Panc1 (cell line): ENCODE results near the gene YPEL1. TPM values are rescaled to one million over a fixed set of nuclear protein-coding genes. Genes with fewer than 3 reads are reported as not detected.

Source experiments
- ATAC-seq: fragments of 200-7000 bp; cut with Tn5 transposase; 2 replicates; pipeline ENCODE4 v1.9.1; 2020; ENCODE audit warnings: mild to moderate bottlenecking, moderate library complexity
- BruUV-seq: library from RNA; stranded (reverse); fragments of 400-500 nt; replicated peaks from 2 replicates; lab custom pipeline; 2021; lab: Mats Ljungman, UMichigan
- CTCF ChIA-PET: fragments of 300-600 bp; sonication (Branson Sonifier 250); formaldehyde crosslinking; loops from one replicate; lab custom pipeline; 2022; ENCODE audit warnings: antibody characterized with exemption; lab: Charles Lee
- POLR2A ChIA-PET: fragments of 300-600 bp; sonication (Branson Sonifier 250); formaldehyde crosslinking; loops from one replicate; lab custom pipeline; 2022; ENCODE audit warnings: antibody characterized with exemption; lab: Charles Lee
- DNase-seq: peaks from one replicate; pipeline ENCODE4 v3.0.0-alpha.2; 2010; ENCODE audit warnings: low read depth, low spot score
- H3K27ac ChIP-seq: 2 replicates; pipeline ENCODE4 v1.5.1; 2011; ENCODE audit warnings: mild to moderate bottlenecking, low read length, inconsistent platforms
- H3K27me3 ChIP-seq: fragments of 200-500 bp; sonication (Bioruptor generic); 2 replicates; pipeline ENCODE4 v1.6.0; 2014; ENCODE audit warnings: low read length, inconsistent platforms; ENCODE audit not compliant: control insufficient read depth, insufficient read depth
- H3K36me3 ChIP-seq: fragments of 200-500 bp; sonication (Bioruptor generic); 2 replicates; pipeline ENCODE4 v1.5.1; 2014; ENCODE audit warnings: inconsistent platforms, mild to moderate bottlenecking, low read length, moderate library complexity; ENCODE audit not compliant: control insufficient read depth, insufficient read depth
- H3K4me1 ChIP-seq: 2 replicates; pipeline ENCODE4 v1.5.1; 2011; ENCODE audit warnings: inconsistent platforms, mild to moderate bottlenecking, low read length, moderate library complexity; ENCODE audit not compliant: control insufficient read depth, insufficient read depth
- H3K4me3 ChIP-seq, 2 experiments: 2 replicates each; pipeline ENCODE4 v1.5.1; 2011 to 2012; ENCODE audit warnings: low read depth in 2 of 2, low read length in 2 of 2, mild to moderate bottlenecking in 2 of 2, inconsistent platforms in 1 of 2, moderate library complexity in 1 of 2
- H3K9me3 ChIP-seq: fragments of 200-500 bp; sonication (Bioruptor generic); 2 replicates; pipeline ENCODE4 v1.5.1; 2014; ENCODE audit warnings: low read depth, mild to moderate bottlenecking, inconsistent platforms, low read length, moderate library complexity; ENCODE audit not compliant: control insufficient read depth, insufficient read depth
- CTCF ChIP-seq: fragments of 450-650 bp; IDR thresholded peaks from 2 replicates; pipeline ENCODE4 v1.5.1; 2017; ENCODE audit warnings: mild to moderate bottlenecking
- POLR2AphosphoS5 ChIP-seq: IDR thresholded peaks from 2 replicates; pipeline ENCODE4 v1.6.1; 2012; ENCODE audit warnings: mild to moderate bottlenecking, low read depth, low read length, moderate library complexity
- REST ChIP-seq, 2 experiments: IDR thresholded peaks; 2 replicates each; pipeline ENCODE4 v1.6.1; 2011 to 2012; ENCODE audit warnings: low read depth in 2 of 2, control low read depth in 1 of 2, low read length in 1 of 2, mild to moderate bottlenecking in 1 of 2, moderate library complexity in 1 of 2; ENCODE audit not compliant: insufficient read depth in 1 of 2
- SIN3A ChIP-seq: IDR thresholded peaks from 2 replicates; pipeline ENCODE4 v1.6.1; 2012; ENCODE audit warnings: low read depth, mild to moderate bottlenecking, low read length, moderate library complexity, borderline replicate concordance; ENCODE audit not compliant: insufficient read depth
- TCF7L2 ChIP-seq: IDR thresholded peaks from 2 replicates; pipeline ENCODE4 v1.6.1; 2011; ENCODE audit warnings: mild to moderate bottlenecking, low read depth, low read length, inconsistent platforms
- in situ Hi-C: cut with HindIII; loops from 2 replicates; pipeline ENCODE4 v1.10.0; 2016; ENCODE audit warnings: low sequenced_read_pairs, low pct_unique_long_range_greater_than_20kb
- intact Hi-C: fragments of 100-400 bp; cut with micrococcal nuclease; formaldehyde crosslinking; loops from one replicate; pipeline ENCODE4 v1.10.0; 2022; ENCODE audit not compliant: unreplicated experiment
- total RNA-seq: library from RNA; stranded (reverse); gene quantifications from one replicate; pipeline ENCODE4 v1.2.1, GENCODE V29; 2021; ENCODE audit not compliant: unreplicated experiment

The YPEL1 gene
- total RNA-seq, 1 experiment from 2014 or later = 4.0 TPM

- ChIA-PET CTCF (no interaction called here), POLR2A (no interaction called here)
- no peaks in the 10 kb centered on the region for H3K9me3 ChIP-seq
- no TSS peak for BruUV-seq
- no peaks in the 10 kb centered on the region for H3K36me3 ChIP-seq
- peak overlapping the region; percentile 89 for H3K27ac ChIP-seq
- in situ Hi-C loops = no loop called here
- intact Hi-C loops = no loop called here
- H3K4me1 ChIP-seq = peaks cover 2% of the 10 kb centered on the region
- no peak for TF ChIP-seq TCF7L2
- TF ChIP-seq POLR2AphosphoS5 = no peak
- no peak for TF ChIP-seq REST (IDR thresholded peaks at IDR 0.05; ENCODE audit: insufficient read depth in 1 of 2, low read depth in 2 of 2, low read length in 1 of 2)
- no peak for TF ChIP-seq CTCF
- TF ChIP-seq SIN3A = no peak
- peak overlapping the region; percentile 62 to 64 for H3K4me3 ChIP-seq
- H3K27me3 ChIP-seq = no peaks in the 10 kb centered on the region
- peak; percentile 43 for ATAC-seq
- DNase-seq = no peak
Measured at GRCh38 chr22:21657020-21657359, 78.6 kb downstream of the YPEL1 start.

- intact Hi-C loops = no loop called here
- no peaks in the 10 kb centered on the region for H3K27me3 ChIP-seq
- in situ Hi-C loops = no loop called here
- CTCF ChIA-PET = no interaction called here
- ATAC-seq (0 out of 2 replicates have a peak, but pooled peaks have one; percentile 14), DNase-seq (no peak)
- POLR2A ChIA-PET = no interaction called here
- TF ChIP-seq SIN3A (no peak), POLR2AphosphoS5 (no peak), REST (IDR thresholded peaks at IDR 0.05; ENCODE audit: insufficient read depth in 1 of 2, low read depth in 2 of 2, low read length in 1 of 2) (no peak), TCF7L2 (no peak), CTCF (no peak)
- H3K4me1 ChIP-seq = peaks cover 2% of the 10 kb centered on the region; the same call in 1 of the 2 replicates
- H3K9me3 ChIP-seq = no peaks in the 10 kb centered on the region
- H3K4me3 ChIP-seq = peak overlapping the region; percentile 64 to 69
- peak overlapping the region; percentile 75; the same call in 1 of the 2 replicates for H3K27ac ChIP-seq
- H3K36me3 ChIP-seq = no peaks in the 10 kb centered on the region
- BruUV-seq = no TSS peak
Measured at GRCh38 chr22:21652547-21653545, 82.7 kb downstream of the YPEL1 start.
